HG03342 (cell line): Measurements from ENCODE around the gene SUPT20HL1.

ENCODE experiments used
- ATAC-seq: cut with Tn5 transposase; IDR thresholded peaks from one replicate; pipeline ENCODE4 v1.9.1; 2021; ENCODE audit warnings: mild to moderate bottlenecking, moderate library complexity; ENCODE audit not compliant: unreplicated experiment

SUPT20HL1 gene

DNA sequence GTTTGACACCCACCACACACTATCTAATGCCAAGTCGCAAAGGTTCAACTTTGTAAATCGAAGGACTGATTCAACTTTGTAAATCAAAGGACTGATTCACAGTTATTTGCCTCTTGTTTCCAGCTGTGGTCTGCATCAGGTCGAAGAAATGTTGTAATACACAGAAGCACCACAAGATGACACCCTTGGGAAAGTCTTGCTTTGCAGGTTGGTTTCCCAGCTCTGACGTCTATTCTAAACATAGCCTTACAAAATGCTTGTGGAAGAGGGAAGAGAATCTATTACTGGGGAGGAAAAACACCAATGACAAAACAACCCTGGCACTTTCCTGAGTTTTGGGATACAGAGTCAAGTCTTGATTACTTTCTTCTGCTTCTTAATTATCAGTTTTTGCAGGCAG lies 35.3 kb downstream of the SUPT20HL1 start:
- ATAC-seq, result peak; percentile 85

- ATAC-seq, result no peak
Observed at GRCh38 chrX:24396236-24396930, 35.9 kb downstream of the SUPT20HL1 start.

GRCh38 chrX:24396931-24397279 lies 36.5 kb downstream of the SUPT20HL1 start:
- ATAC-seq, result no peak

DNA sequence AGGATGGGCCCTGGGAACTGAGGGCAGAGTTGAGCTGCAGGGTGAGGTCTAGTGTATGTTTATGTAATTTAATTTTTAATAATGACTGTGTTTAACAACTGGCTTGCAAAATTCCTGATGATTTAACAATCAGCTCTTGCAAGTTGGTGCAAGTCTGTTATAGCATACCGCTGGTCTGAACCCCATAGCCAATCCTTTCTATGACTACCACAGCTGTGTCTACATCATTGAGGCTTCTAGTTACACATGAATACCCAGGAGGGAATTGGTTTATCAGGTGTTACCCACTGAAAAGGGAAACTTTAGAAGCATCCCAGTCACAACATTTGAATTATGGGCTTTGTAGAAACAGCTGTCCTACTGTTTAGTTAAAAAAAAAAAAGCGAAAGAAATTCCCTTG lies 38.3 kb downstream of the SUPT20HL1 start:
- no peak for ATAC-seq

DNA sequence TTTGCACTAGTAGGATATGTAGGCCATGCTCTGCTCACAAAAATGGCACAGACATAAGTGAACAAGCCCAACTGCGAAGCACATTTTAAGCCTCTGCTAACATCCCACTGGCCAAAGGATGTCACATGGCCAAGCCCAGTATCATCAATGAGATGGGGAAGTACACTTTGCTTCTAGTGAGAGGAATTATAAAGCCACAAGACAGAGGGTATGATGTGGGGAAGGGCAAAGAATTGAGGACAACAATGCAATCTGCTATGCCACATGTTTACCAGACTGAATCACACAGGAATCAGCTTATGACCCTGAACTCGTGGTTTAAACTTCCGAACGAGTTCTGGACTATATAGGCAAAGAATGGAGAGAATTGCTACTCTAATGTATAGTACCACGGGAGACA lies 39.1 kb downstream of the SUPT20HL1 start:
- no peak for ATAC-seq

GRCh38 chrX:24405959-24406358 lies 45.5 kb downstream of the SUPT20HL1 start:
- ATAC-seq, result no peak
